Spleen (tissue), 7 donors: ENCODE measurements around the gene RNF180.

ENCODE experiments used
- CTCF ChIP-seq, 11 experiments: fragments of 200-600 bp in 7 of 11; fragments of 450-650 bp in 4 of 11; sonication (generic) in 4 of 11; IDR thresholded peaks in 8 of 11; conservative IDR thresholded peaks in 3 of 11; 1 replicate in 7 of 11; 2 replicates in 4 of 11; pipeline versions ENCODE4 v1.4.0 to v1.8.0; 2016 to 2021; ENCODE audit warnings: antibody characterized with exemption in 11 of 11, inconsistent platforms in 4 of 11, mild to moderate bottlenecking in 1 of 11
- POLR2A ChIP-seq, 3 donors: fragments of 450-650 bp; IDR thresholded peaks; one replicate each; pipeline ENCODE4 v1.5.1; 2017; ENCODE audit warnings: antibody characterized with exemption in 3 of 3, mild to moderate bottlenecking in 1 of 3
- donor health status: DM: no; HTN: no; CAD: no; lungs with moderate emphysema.
- donor health status: DM: no; HTN: no; CAD: no.
- donor health status: DM: no; HTN: no; CAD: no.

GRCh38 chr5:64163135-64163534, 2.5 kb upstream of the RNF180 start:
- no peak for TF ChIP-seq CTCF (IDR thresholded peaks at IDR 0.05 in 8 of 11, conservative IDR thresholded peaks at IDR 0.05 in 3 of 11)
- TF ChIP-seq POLR2A (IDR thresholded peaks at IDR 0.05): no peak
